Activated T-cell treated with anti-CD3 and anti-CD28 coated beads, Interleukin-2, amount 50 U/mL, for 48 hours (primary cell): Measurements from ENCODE around the gene CCL26.
"Not testable (repeated sequence)": the region's sequence is repeated elsewhere in the genome, so short reads cannot be mapped to it uniquely, and the experiment has no call there.

Source experiments
- DNase-seq, 2 experiments: peaks; one replicate each; pipeline ENCODE4 v3.0.0-alpha.2; 2020

CCL26 gene

DNA sequence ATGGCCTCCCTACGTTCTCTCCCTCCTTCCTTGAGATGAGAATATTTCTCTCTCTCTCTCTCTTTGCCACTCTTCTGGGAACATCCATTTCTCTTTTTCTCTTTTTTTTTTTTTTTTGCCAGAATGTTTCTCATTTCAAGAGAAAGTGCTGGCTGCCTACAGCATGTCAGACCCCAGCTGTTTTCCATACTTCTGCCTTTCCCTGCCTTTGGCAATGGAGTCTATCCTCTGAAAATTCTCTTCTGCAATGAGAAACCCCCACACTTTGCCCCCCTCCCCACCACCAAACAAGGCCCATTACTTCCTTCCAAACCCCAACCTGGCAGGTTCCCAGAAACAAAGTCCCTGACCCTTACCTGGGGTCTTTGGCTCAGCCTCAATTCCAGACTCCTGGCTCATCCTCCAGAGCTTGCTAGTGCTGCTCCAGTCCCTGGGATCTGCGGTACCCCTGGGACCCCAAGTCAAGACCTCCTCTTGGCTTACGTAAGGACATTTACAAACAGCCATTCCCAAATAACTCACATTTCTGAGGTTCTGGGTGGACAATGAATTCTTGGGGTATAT is 17.4 kb upstream of the CCL26 start:
- DNase-seq, result no peak

DNA sequence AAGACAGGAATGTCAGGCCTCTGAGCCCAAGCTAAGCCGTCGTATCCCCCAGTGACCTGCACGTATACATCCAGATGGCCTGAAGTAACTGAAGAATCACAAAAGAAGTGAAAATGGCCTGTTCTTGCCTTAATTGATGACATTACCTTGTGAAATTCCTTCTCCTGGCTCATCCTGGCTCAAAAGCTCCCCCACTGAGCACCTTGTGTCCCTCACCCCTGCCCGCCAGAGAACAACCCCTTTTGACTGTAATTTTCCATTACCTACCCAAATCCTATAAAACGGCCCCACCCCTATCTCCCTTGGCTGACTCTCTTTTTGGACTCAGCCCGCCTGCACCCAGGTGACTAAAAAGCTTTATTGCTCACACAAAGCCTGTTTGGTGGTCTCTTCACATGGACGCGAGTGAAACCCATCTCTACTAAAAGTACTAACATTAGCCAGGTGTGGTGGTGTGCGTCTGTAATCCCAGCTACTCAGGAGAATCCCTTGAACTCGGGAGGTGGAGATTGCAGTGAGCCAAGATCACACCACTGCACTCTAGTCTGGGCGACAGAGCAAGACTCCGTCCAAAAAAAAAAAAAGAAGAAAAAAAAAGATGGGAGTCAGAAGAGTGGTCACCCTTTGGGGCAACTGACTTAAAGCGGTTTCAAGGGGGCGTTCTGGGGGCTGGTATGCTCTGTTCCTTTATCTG is 16.3 kb upstream of the CCL26 start:
- DNase-seq, result not testable (repeated sequence)

DNA sequence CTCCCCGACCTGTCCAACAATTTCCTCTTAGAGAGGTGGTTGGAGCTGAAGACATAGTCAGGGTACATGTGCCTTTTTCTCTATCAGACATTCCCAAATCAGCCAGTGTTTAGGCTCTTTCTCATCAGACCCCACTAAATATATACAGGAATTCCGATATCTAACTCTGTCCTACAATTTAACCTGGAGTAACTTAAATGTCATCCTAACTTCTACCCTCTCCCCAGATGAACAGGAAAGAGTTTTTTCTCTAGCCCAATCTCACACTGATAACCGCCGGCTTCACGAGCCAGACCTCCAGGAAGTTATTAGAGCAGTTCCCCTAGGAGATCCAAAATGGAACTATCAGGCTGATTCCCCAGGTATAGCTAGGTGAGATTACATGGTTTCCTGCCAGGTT is 11.0 kb upstream of the CCL26 start:
- not testable (repeated sequence) for DNase-seq

DNA sequence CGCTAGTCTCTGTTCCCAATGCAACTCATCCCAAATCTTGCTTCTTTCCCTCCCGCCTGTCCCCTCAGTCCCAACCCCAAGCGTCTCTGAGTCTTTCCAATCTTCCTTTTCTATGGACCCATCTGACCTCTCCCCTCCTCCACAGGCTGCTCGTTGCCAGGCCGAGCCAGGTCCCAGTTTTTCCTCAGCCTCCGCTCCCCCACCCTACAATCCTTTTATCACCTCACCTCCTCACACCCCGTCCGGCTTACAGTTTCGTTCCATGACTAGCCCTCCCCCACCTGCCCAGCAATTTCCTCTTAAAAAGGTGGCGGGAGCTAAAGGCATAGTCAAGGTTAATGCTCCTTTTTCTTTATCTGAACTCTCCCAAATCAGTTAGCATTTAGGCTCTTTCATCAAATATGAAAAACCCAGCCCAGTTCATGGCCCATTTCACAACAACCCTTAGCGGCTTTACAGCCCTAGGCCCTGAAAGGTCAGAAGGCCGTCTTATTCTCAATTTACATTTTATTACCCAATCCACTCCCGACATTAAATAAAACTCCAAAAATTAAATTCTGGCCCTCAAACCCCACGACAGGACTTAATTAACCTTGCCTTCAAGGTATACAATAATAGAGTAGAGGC is 8.7 kb upstream of the CCL26 start:
- not testable (repeated sequence) for DNase-seq

GRCh38 chr7:75779516-75779915 is 7.5 kb upstream of the CCL26 start:
- DNase-seq, result not testable (repeated sequence)

DNA sequence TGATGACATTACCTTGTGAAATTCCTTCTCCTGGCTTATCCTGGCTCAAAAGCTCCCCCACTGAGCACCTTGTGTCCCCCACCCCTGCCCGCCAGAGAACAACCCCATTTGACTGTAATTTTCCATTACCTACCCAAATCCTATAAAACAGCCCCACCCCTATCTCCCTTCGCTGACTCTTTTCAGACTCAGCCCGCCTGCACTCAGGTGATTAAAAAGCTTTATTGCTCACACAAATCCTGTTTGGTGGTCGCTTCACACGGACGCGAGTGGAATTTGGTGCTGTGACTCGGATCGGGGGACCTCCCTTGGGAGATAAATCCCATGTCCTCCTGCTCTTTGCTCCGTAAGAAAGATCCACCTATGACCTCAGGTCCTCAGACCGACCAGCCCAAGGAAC is 7.0 kb upstream of the CCL26 start:
- peak in 1 of 2 experiments; percentile 22 for DNase-seq

DNA sequence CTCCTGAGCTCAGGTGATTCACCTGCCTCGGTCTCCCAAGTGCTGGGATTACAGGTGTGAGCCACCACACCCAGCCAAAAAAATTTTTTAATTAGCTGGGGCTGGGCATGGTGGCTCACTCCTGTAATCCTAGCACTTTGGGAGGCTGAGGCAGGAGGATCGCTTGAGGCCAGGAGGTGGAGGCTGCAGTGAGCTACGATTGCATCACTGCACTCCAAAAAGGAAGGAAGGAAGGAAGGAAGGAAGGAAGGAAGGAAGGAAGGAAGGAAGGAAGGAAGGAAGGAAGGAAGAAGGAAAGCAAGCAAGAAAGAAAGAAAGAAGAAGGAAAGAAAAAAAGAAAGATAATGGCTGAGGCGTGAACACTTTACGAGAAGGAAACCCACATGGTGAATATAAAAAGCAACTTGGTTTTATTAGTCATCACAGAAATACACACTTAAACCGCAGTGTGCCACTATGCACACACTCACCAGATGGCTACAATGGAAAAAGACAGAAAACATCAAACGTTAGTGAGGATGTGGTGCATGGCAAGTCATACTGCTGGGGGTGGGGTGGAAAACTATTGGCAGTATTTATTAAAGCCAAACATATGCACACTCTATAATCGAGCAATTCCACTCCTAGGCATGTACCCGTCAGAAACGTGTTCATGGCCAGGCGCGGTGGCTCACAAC is 4.4 kb upstream of the CCL26 start:
- DNase-seq, result peak; percentile 70 to 72

- DNase-seq, result not testable (repeated sequence)
Measured at GRCh38 chr7:75773958-75774357, 1.9 kb upstream of the CCL26 start.

DNA sequence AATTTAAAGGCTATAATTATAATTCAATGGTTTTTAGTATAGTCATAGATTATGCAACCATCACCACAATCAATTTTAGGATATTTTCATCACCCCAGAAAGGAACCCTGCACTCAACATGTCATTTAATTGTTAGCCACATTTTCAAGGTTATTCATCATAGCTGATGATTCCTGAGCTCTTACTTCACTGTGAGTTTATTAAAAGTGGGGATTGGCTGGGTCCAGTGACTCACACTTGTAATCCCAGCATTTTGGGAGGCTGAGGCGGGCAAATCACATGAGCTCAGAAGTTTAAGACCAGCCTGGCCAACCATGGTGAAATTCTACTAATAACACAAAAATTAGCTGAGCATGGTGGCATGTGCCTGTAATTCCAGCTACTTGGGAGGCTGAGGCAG is 787 bp downstream of the CCL26 start:
- DNase-seq, result no peak

- DNase-seq, result no peak
Measured at GRCh38 chr7:75762350-75762917, 9.6 kb downstream of the CCL26 start.

DNA sequence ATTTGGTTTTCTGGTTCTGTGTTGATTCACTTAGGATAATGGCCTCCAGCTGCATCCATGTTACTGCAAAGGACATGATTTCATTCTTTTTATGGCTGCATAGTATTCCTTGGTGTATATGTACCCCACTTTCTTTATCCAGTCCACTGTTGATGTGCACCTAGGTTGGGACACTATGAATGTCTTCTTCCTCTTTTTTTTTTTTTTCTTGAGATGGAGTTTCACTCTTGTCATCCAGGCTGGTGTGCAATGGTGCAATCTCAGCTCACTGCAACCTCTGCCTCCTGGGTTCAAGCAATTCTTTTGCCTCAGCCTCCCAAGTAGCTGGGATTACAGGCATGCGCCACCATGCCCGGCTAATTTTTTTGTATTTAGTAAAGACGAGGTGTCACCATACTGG is 10.2 kb downstream of the CCL26 start:
- DNase-seq, result not testable (repeated sequence)

DNA sequence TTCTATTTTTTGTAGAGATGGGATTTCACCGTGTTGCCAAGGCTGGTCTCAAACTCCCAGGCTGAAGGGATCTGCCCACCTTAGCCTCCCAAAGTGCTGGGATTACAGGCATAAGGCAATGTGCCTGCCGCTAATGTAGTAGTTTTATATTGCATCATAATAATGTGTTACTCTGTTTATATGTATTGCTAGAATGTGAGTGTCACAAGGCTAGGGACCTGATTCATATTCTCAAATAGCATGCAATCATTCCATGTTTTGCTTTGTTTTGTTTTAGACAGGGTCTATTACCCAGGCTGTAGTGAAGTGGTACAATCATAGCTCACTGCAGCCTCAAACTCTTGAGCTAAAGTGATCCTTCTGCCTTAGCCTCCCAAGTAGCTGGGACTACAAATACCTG is 13.5 kb downstream of the CCL26 start:
- DNase-seq, result no peak

- no peak for DNase-seq
Measured at GRCh38 chr7:75757860-75758259, 14.2 kb downstream of the CCL26 start.

DNA sequence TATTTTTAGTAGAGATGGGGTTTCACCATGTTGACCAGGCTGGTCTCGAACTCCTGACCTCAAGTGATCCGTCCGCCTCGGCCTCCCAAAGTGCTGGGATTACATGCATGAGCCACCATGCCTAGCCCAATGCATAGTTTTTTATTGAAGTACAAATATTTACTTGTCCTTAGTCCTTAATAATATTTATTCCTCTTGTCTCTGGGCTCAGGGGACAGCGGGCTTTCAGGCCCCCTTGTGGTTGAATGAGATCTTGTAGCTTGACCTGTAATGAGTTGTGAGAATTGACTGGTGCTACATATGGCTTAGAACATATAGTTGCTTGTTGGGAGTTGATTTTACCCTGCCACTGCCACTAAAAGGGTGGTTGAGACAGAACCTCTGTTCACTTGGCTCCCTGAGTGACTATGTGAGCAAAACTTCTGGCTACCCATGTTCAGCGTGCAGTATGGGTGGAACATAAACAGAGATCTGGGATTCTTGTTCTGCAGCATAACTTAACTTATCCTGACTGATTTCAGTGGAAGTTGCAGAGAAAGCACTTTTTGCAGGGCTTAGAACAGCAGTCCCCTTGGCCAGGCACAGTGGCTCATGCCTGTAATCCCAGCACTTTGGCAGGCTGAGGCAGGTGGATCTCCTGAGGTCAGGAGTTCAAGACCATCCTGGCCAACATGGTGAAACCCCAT is 14.9 kb downstream of the CCL26 start:
- DNase-seq, result no peak

- DNase-seq, result no peak
Measured at GRCh38 chr7:75756206-75756990, 15.6 kb downstream of the CCL26 start.

DNA sequence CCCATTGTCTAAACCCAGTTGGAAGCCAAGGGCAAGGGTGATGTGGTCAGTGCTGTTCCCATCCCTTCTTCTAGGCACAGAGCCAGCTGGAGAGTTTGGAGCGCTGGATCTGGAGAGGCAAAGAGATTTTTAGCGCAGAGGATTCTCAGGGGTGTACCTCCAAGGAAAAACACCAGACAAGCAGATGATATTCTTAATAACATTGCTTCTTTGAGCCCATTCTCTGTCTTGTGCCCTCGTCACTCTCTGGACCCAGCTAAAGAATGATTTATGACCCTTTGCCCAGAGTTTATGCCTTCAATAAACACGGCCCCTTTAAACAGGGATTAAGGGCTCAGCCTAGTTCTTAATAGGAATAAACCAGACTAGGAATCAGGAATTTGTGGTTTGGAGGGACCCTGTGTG is 28.6 kb downstream of the CCL26 start:
- DNase-seq, result no peak

GRCh38 chr7:75740846-75741497 is 31.0 kb downstream of the CCL26 start:
- no peak for DNase-seq

DNA sequence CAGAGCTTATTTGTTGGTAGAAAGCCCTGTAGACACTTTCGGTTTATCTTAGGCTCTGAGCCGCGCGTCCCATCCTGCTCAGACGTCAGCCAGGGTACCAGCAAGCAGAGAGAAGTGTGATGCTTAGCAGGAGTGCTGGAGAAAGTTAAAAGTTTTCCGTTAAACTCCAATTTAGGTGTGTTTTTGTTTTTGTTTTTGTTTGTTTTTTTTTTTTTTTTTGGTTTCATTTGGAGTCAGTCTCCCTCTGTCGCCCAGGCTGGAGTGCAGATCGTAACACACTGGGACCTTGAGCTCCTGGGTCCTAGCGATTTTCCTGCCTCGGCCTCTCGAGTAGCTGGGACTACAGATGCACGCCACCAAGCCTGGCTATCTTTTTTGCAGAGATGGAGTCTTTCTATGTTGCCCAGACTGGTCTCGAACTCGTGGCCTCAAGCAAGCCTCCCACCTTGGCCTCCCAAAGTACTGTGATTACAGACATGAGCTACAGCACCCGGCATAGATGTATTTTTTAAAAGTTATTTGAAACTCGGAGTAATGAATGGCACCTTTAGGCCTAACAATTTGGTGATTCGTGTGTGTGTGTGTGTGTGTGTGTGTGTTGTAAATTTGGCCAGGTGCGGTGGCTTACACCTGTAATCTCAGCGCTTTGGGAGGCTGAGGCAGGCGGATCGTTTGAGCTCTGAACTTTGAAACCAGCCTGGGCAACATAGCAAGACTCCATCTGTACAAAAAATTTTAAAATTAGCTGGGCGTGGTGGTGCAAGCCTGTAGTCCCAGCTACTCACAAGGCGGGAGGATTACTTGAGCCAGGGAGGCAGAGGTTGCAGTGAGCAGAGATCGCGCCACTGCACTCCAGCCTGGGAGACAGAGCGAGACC is 32.0 kb downstream of the CCL26 start:
- DNase-seq, result peak; percentile 22 to 25

- peak; percentile 99 for DNase-seq
Measured at GRCh38 chr7:75738975-75739795, 32.8 kb downstream of the CCL26 start.

- DNase-seq, result no peak
Measured at GRCh38 chr7:75738604-75738974, 33.4 kb downstream of the CCL26 start, which contains the start of gene HIP1. HIP1 (minus strand) TSS chr7:75738941; CDS start chr7:75738920, 21 bp downstream.
